CD14-positive monocyte (primary cell): ENCODE measurements around the gene KLHDC10. TPM values are rescaled to one million over a fixed set of nuclear protein-coding genes. Genes with fewer than 3 reads are reported as not detected.

Experiments used
- DNase-seq, 3 donors: peaks; one replicate each; pipeline ENCODE4 v3.0.0-alpha.2; 2011 to 2022
- H2AFZ ChIP-seq: 2 replicates; pipeline ENCODE4 v1.6.0; 2012; ENCODE audit warnings: mild to moderate bottlenecking, low read depth, low read length, inconsistent platforms; ENCODE audit not compliant: insufficient read depth, poor library complexity, severe bottlenecking
- H3K27ac ChIP-seq, 2 donors: 1 replicate in 1 of 2; 2 replicates in 1 of 2; pipeline ENCODE4 v1.5.1; 2012 to 2013; ENCODE audit warnings: low read length in 2 of 2, control low read depth in 1 of 2, inconsistent platforms in 1 of 2, low read depth in 1 of 2, mild to moderate bottlenecking in 1 of 2
- H3K27me3 ChIP-seq, 2 donors: one replicate each; pipeline versions ENCODE4 v1.6.0 to v1.6.1; 2011 to 2013; ENCODE audit warnings: low read length in 2 of 2; ENCODE audit not compliant: control insufficient read depth in 2 of 2, insufficient read depth in 2 of 2
- H3K36me3 ChIP-seq, 2 donors: replicated peaks in 1 of 2; 1 replicate in 1 of 2; 2 replicates in 1 of 2; pipeline versions ENCODE4 v1.5.1 to v1.6.1; 2012 to 2013; ENCODE audit warnings: low read length in 2 of 2, control low read depth in 1 of 2, inconsistent platforms in 1 of 2, mild to moderate bottlenecking in 1 of 2; ENCODE audit not compliant: insufficient read depth in 2 of 2, control insufficient read depth in 1 of 2
- H3K4me1 ChIP-seq, 2 donors: 1 replicate in 1 of 2; 2 replicates in 1 of 2; pipeline versions ENCODE4 v1.5.1 to v1.6.1; 2012 to 2013; ENCODE audit warnings: low read length in 2 of 2, control low read depth in 1 of 2, inconsistent platforms in 1 of 2, mild to moderate bottlenecking in 1 of 2, moderate library complexity in 1 of 2; ENCODE audit not compliant: insufficient read depth in 2 of 2, control insufficient read depth in 1 of 2
- H3K4me2 ChIP-seq: replicated peaks from 2 replicates; pipeline ENCODE3; 2012; ENCODE audit warnings: low read length, moderate library complexity, mild to moderate bottlenecking; ENCODE audit not compliant: poor library complexity, severe bottlenecking; ENCODE audit errors: extremely low read depth
- H3K4me3 ChIP-seq, 3 experiments: fragments of 200-600 bp in 1 of 3; sonication (generic) in 1 of 3; replicated peaks in 1 of 3; 1 replicate in 2 of 3; 2 replicates in 1 of 3; pipeline ENCODE4 v1.5.1; 2011 to 2013; ENCODE audit warnings: low read length in 3 of 3, mild to moderate bottlenecking in 3 of 3, control low read depth in 2 of 3, low read depth in 2 of 3, inconsistent platforms in 1 of 3, moderate library complexity in 1 of 3
- H3K79me2 ChIP-seq: 2 replicates; pipeline ENCODE4 v1.6.0; 2012; ENCODE audit warnings: mild to moderate bottlenecking, control low read depth, inconsistent platforms, low read length, moderate library complexity; ENCODE audit not compliant: insufficient read depth
- H3K9ac ChIP-seq: 2 replicates; pipeline ENCODE4 v1.6.0; 2017; ENCODE audit warnings: low read length, mild to moderate bottlenecking; ENCODE audit not compliant: insufficient read depth, poor library complexity, severe bottlenecking
- H3K9me3 ChIP-seq, 2 donors: replicated peaks in 1 of 2; 1 replicate in 1 of 2; 2 replicates in 1 of 2; pipeline versions ENCODE4 v1.5.1 to v1.6.1; 2012 to 2013; ENCODE audit warnings: low read length in 2 of 2, control low read depth in 1 of 2; ENCODE audit not compliant: control insufficient read depth in 1 of 2, insufficient read depth in 1 of 2
- H4K20me1 ChIP-seq: 2 replicates; pipeline ENCODE4 v1.6.0; 2012; ENCODE audit warnings: mild to moderate bottlenecking, low read length, control low read depth, moderate library complexity; ENCODE audit not compliant: insufficient read depth
- H3K27ac Mint-ChIP-seq, 7 donors: one replicate each; pipeline ENCODE4 v1.8.0; 2020; ENCODE audit warnings: mild to moderate bottlenecking in 7 of 7, mixed read lengths in 7 of 7, moderate library complexity in 6 of 7, inconsistent platforms in 2 of 7
- H3K27me3 Mint-ChIP-seq, 3 donors: one replicate each; pipeline ENCODE4 v1.8.0; 2021 to 2022; ENCODE audit warnings: low read depth in 3 of 3, mild to moderate bottlenecking in 3 of 3, mixed read lengths in 3 of 3, moderate library complexity in 3 of 3, inconsistent platforms in 1 of 3
- H3K36me3 Mint-ChIP-seq, 2 donors: one replicate each; pipeline ENCODE4 v1.8.0; 2020; ENCODE audit warnings: mixed read lengths in 2 of 2, inconsistent platforms in 1 of 2, mild to moderate bottlenecking in 1 of 2
- H3K4me1 Mint-ChIP-seq: one replicate; pipeline ENCODE4 v1.8.0; 2020; ENCODE audit warnings: mild to moderate bottlenecking, mixed read lengths
- H3K4me3 Mint-ChIP-seq, 2 donors: one replicate each; pipeline ENCODE4 v1.8.0; 2020; ENCODE audit warnings: mild to moderate bottlenecking in 2 of 2, mixed read lengths in 2 of 2, moderate library complexity in 1 of 2
- H3K9me3 Mint-ChIP-seq, 7 donors: one replicate each; pipeline ENCODE4 v1.8.0; 2020 to 2022; ENCODE audit warnings: mixed read lengths in 7 of 7, mild to moderate bottlenecking in 6 of 7, moderate library complexity in 6 of 7, inconsistent platforms in 2 of 7
- WGBS: methylation state at CpG from one replicate; pipeline ENCODE4 v1.1.5; 2013; ENCODE audit warnings: missing lambda C conversion rate; ENCODE audit not compliant: insufficient coverage; 5-methylcytosine and 5-hydroxymethylcytosine counted together
- intact Hi-C, 2 donors: fragments of 100-400 bp; cut with micrococcal nuclease; formaldehyde crosslinking; loops; one replicate each; pipeline versions ENCODE4 v1.15.0 to v1.15.1; 2023
- polyA plus RNA-seq, 3 donors: library from polyadenylated mRNA; depleted of rRNA in 1 of 3; unstranded in 2 of 3; stranded (reverse) in 1 of 3; fragments of 300-500 nt in 2 of 3; fragments of >200 nt in 1 of 3; fragmentation: Illumina TruSeq in 2 of 3; gene quantifications; 1 replicate in 2 of 3; 2 replicates in 1 of 3; pipeline ENCODE4 v1.2.3, GENCODE V29; 2012 to 2021
- TF ChIP-seq, protein P1 (sequence below): fragments of 200-600 bp; IDR thresholded peaks from one replicate; pipeline ENCODE4 v1.8.0; 2022; ENCODE audit warnings: antibody characterized with exemption, mild to moderate bottlenecking

The KLHDC10 gene
- polyA plus RNA-seq, 3 donors, result 1.1 to 13.9 (median 2.9) TPM

DNA sequence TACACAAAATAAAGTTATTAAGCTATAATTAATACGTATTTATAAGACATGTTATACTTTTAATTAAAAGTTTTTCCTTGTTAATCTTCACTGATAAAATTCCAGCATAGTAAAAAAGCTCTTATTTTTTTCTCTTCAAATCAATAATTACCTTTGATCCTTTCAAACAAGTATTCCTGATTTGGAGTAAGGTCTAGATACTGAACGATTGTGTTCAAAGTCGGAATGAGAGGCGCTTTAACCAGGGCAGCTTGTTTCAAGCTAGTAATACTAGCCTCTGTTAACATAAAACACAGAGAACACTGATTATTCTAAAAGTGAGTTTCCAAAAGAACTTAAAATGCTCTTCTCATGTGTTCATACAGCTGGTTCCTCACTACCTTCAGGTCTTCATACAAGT lies 107.9 kb downstream of the KLHDC10 start:
- TF ChIP-seq, protein P1, sequence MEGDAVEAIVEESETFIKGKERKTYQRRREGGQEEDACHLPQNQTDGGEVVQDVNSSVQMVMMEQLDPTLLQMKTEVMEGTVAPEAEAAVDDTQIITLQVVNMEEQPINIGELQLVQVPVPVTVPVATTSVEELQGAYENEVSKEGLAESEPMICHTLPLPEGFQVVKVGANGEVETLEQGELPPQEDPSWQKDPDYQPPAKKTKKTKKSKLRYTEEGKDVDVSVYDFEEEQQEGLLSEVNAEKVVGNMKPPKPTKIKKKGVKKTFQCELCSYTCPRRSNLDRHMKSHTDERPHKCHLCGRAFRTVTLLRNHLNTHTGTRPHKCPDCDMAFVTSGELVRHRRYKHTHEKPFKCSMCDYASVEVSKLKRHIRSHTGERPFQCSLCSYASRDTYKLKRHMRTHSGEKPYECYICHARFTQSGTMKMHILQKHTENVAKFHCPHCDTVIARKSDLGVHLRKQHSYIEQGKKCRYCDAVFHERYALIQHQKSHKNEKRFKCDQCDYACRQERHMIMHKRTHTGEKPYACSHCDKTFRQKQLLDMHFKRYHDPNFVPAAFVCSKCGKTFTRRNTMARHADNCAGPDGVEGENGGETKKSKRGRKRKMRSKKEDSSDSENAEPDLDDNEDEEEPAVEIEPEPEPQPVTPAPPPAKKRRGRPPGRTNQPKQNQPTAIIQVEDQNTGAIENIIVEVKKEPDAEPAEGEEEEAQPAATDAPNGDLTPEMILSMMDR, result no peak
- no peak for DNase-seq
- Mint-ChIP-seq H3K9me3 (no peaks in the 10 kb centered on the region), H3K27me3 (no peaks in the 10 kb centered on the region), H3K4me3 (no peak overlapping the region), H3K27ac (no peak overlapping the region), H3K36me3 (peaks cover 59 to 63% of the 10 kb centered on the region in 2 donors), H3K4me1 (no peaks in the 10 kb centered on the region)
- no peaks in the 10 kb centered on the region for H3K4me1 ChIP-seq
- no peaks in the 10 kb centered on the region for H3K9me3 ChIP-seq
- no peaks in the 10 kb centered on the region for H3K79me2 ChIP-seq
- H3K27me3 ChIP-seq, result no peaks in the 10 kb centered on the region
- H3K4me3 ChIP-seq, result no peak overlapping the region
- no peak overlapping the region for H2AFZ ChIP-seq
- no peak overlapping the region for H3K4me2 ChIP-seq
- intact Hi-C loops, result no loop called here
- H3K36me3 ChIP-seq, result peaks cover 72 to 80% of the 10 kb centered on the region in 2 donors
- no CpG with 5 or more reads among the region's 4 CpGs for WGBS
- no peaks in the 10 kb centered on the region for H4K20me1 ChIP-seq
- H3K27ac ChIP-seq, result no peak overlapping the region
- H3K9ac ChIP-seq, result no peak overlapping the region

DNA sequence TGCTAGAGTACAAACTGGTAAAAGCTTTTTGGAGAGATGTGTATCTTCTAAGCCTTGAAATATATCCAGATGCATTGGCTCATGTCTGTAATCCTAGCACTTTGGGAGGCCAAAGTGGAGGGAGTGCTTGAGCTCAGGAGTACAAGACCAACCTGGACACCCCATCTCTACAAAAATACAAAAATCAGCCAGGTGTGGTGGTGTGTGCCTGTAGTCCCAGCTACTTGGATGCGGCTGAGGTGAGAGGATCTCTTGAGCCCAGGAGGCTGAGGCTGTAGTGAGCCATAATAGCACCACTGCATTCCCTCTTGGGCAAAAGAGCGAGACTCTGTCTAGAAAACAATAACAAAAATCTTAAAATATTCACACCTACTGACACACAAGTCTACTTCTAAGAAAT lies 109.3 kb downstream of the KLHDC10 start:
- Mint-ChIP-seq H3K4me1 (no peaks in the 10 kb centered on the region), H3K27ac (no peak overlapping the region), H3K4me3 (no peak overlapping the region), H3K9me3 (no peaks in the 10 kb centered on the region), H3K27me3 (no peaks in the 10 kb centered on the region), H3K36me3 (peaks cover 60 to 63% of the 10 kb centered on the region in 2 donors)
- Histone ChIP-seq H4K20me1 (no peaks in the 10 kb centered on the region), H3K27me3 (no peaks in the 10 kb centered on the region), H3K9me3 (no peaks in the 10 kb centered on the region), H3K9ac (no peak overlapping the region), H3K36me3 (peaks cover 67 to 80% of the 10 kb centered on the region in 2 donors), H2AFZ (no peak overlapping the region), H3K27ac (no peak overlapping the region), H3K4me1 (no peaks in the 10 kb centered on the region), H3K79me2 (no peaks in the 10 kb centered on the region), H3K4me3 (no peak overlapping the region), H3K4me2 (no peak overlapping the region)
- no CpG with 5 or more reads among the region's 2 CpGs for WGBS
- no peak for DNase-seq
- TF ChIP-seq, protein P1, result no peak
- intact Hi-C loops, result no loop called here
